Fibroblast of mammary gland (primary cell): ENCODE results near the gene CA11.

Experiments used
- DNase-seq: peaks from one replicate; pipeline ENCODE4 v3.0.0-alpha.2; 2010; ENCODE audit warnings: low read depth
- H3K4me3 ChIP-seq: 2 replicates; pipeline ENCODE4 v1.5.1; 2011; ENCODE audit warnings: low read depth, mild to moderate bottlenecking, low read length, moderate library complexity; ENCODE audit not compliant: control insufficient read depth
- CTCF ChIP-seq: conservative IDR thresholded peaks from 2 replicates; pipeline ENCODE4 v1.5.1; 2011; ENCODE audit warnings: low read depth, low read length, inconsistent platforms; ENCODE audit not compliant: control insufficient read depth, insufficient read depth

CA11 gene

GRCh38 chr19:48668761-48669160 is 22.8 kb upstream of the CA11 start:
- no peak for TF ChIP-seq CTCF
- no peak overlapping the region for H3K4me3 ChIP-seq
- DNase-seq = no peak

- no peak overlapping the region for H3K4me3 ChIP-seq
- DNase-seq = no peak
- TF ChIP-seq CTCF = no peak
Measured at GRCh38 chr19:48668332-48668731, 22.3 kb upstream of the CA11 start.

- no peak for TF ChIP-seq CTCF
Measured at GRCh38 chr19:48665786-48666185, 19.8 kb upstream of the CA11 start.

GRCh38 chr19:48664476-48664875 is 18.5 kb upstream of the CA11 start:
- TF ChIP-seq CTCF = no peak
- no peak for DNase-seq
- no peak overlapping the region for H3K4me3 ChIP-seq

More at GRCh38 chr19:48665786-48666185, 19.8 kb upstream of the CA11 start:
- no peak for DNase-seq
- H3K4me3 ChIP-seq = no peak overlapping the region

- no peak for TF ChIP-seq CTCF
Measured at GRCh38 chr19:48663667-48664066, 17.7 kb upstream of the CA11 start.

GRCh38 chr19:48661711-48662090 is 15.7 kb upstream of the CA11 start:
- H3K4me3 ChIP-seq = no peak overlapping the region
- DNase-seq = no peak
- no peak for TF ChIP-seq CTCF

More at GRCh38 chr19:48663667-48664066, 17.7 kb upstream of the CA11 start:
- H3K4me3 ChIP-seq = no peak overlapping the region
- no peak for DNase-seq
